HG03342 (cell line): ENCODE measurements around the gene ENO4.

ENCODE experiments used
- ATAC-seq: cut with Tn5 transposase; IDR thresholded peaks from one replicate; pipeline ENCODE4 v1.9.1; 2021; ENCODE audit warnings: mild to moderate bottlenecking, moderate library complexity; ENCODE audit not compliant: unreplicated experiment

The ENO4 gene

GRCh38 chr10:116866066-116866465 lies 16.8 kb downstream of the ENO4 start:
- ATAC-seq = no peak

- no peak for ATAC-seq
Observed at GRCh38 chr10:116866987-116867595, 17.8 kb downstream of the ENO4 start.

- ATAC-seq = no peak
Observed at GRCh38 chr10:116868198-116868676, 18.9 kb downstream of the ENO4 start.

- ATAC-seq = no peak
Observed at GRCh38 chr10:116868722-116869121, 19.4 kb downstream of the ENO4 start.

- no peak for ATAC-seq
Observed at GRCh38 chr10:116870949-116871348, 21.6 kb downstream of the ENO4 start.

GRCh38 chr10:116873134-116873533 lies 23.8 kb downstream of the ENO4 start:
- no peak for ATAC-seq

- no peak for ATAC-seq
Observed at GRCh38 chr10:116875897-116876296, 26.6 kb downstream of the ENO4 start.

- ATAC-seq = no peak
Observed at GRCh38 chr10:116877391-116877790, 28.1 kb downstream of the ENO4 start.

- ATAC-seq = no peak
Observed at GRCh38 chr10:116878123-116878522, 28.8 kb downstream of the ENO4 start.

GRCh38 chr10:116879817-116880216 lies 30.5 kb downstream of the ENO4 start:
- no peak for ATAC-seq

- no peak for ATAC-seq
Observed at GRCh38 chr10:116880716-116881482, 31.6 kb downstream of the ENO4 start.

GRCh38 chr10:116882639-116883038 lies 33.3 kb downstream of the ENO4 start:
- no peak for ATAC-seq

GRCh38 chr10:116886772-116887171 lies 37.5 kb downstream of the ENO4 start:
- no peak for ATAC-seq

GRCh38 chr10:116888380-116889055 lies 39.2 kb downstream of the ENO4 start:
- no peak for ATAC-seq

- no peak for ATAC-seq
Observed at GRCh38 chr10:116889066-116889465, 39.8 kb downstream of the ENO4 start.

GRCh38 chr10:116891208-116891607 lies 41.9 kb downstream of the ENO4 start:
- ATAC-seq = no peak

GRCh38 chr10:116892907-116893685 lies 43.8 kb downstream of the ENO4 start:
- no peak for ATAC-seq

- no peak for ATAC-seq
Observed at GRCh38 chr10:116893686-116894037, 44.4 kb downstream of the ENO4 start.

GRCh38 chr10:116899626-116900025 lies 50.3 kb downstream of the ENO4 start:
- ATAC-seq = no peak

- no peak for ATAC-seq
Observed at GRCh38 chr10:116905845-116906210, 56.5 kb downstream of the ENO4 start.

GRCh38 chr10:116907245-116907987 lies 58.1 kb downstream of the ENO4 start:
- ATAC-seq = no peak
